ENCODE data around the gene NDST4.

Gene NDST4

GRCh38 chr4:114890773-114891172 is 222.6 kb downstream of the NDST4 start:
- DNase-seq = no peak

GRCh38 chr4:114886761-114887160 is 226.7 kb downstream of the NDST4 start:
- DNase-seq = no peak

- no peak for DNase-seq
Measured at GRCh38 chr4:114883641-114884040, 229.8 kb downstream of the NDST4 start.

- peak in 1 of 2 experiments; percentile 85 for DNase-seq
Measured at GRCh38 chr4:114879916-114880669, 233.3 kb downstream of the NDST4 start.

GRCh38 chr4:114875630-114876029 is 237.8 kb downstream of the NDST4 start:
- DNase-seq = no peak

GRCh38 chr4:114874321-114874720 is 239.1 kb downstream of the NDST4 start:
- no peak for DNase-seq

GRCh38 chr4:114870987-114871386 is 242.4 kb downstream of the NDST4 start:
- DNase-seq = no peak

- no peak for DNase-seq
Measured at GRCh38 chr4:114866901-114867670, 246.3 kb downstream of the NDST4 start.

GRCh38 chr4:114864060-114864459 is 249.4 kb downstream of the NDST4 start:
- no peak for DNase-seq

- DNase-seq = no peak
Measured at GRCh38 chr4:114860786-114861185, 252.6 kb downstream of the NDST4 start.

- no peak for DNase-seq
Measured at GRCh38 chr4:114857831-114858230, 255.6 kb downstream of the NDST4 start.

GRCh38 chr4:114839986-114840385 is 273.4 kb downstream of the NDST4 start:
- DNase-seq = no peak

- no peak for DNase-seq
Measured at GRCh38 chr4:114830628-114831027, 282.8 kb downstream of the NDST4 start.

GRCh38 chr4:114827651-114828050 is 285.8 kb downstream of the NDST4 start:
- DNase-seq = no peak

GRCh38 chr4:114815760-114816159 is 297.7 kb downstream of the NDST4 start:
- DNase-seq = no peak

- DNase-seq = no peak
Measured at GRCh38 chr4:114813961-114814360, 299.5 kb downstream of the NDST4 start.

GRCh38 chr4:114811564-114812301 is 301.7 kb downstream of the NDST4 start:
- no peak for DNase-seq

GRCh38 chr4:114807759-114808404 is 305.5 kb downstream of the NDST4 start:
- no peak for DNase-seq

GRCh38 chr4:114807357-114807756 is 306.1 kb downstream of the NDST4 start:
- no peak for DNase-seq

GRCh38 chr4:114791976-114792375 is 321.4 kb downstream of the NDST4 start:
- DNase-seq = no peak

GRCh38 chr4:114785570-114785969 is 327.9 kb downstream of the NDST4 start:
- DNase-seq = no peak

GRCh38 chr4:114783215-114783595 is 330.2 kb downstream of the NDST4 start:
- no peak for DNase-seq

All from NCI-H1930 (cell line).